HepG2 (cell line): Measurements from ENCODE around the gene PPP2R5D. TPM values are rescaled to one million over a fixed set of nuclear protein-coding genes. Genes with fewer than 3 reads are reported as not detected.
A peak's percentile ranks its signal among the peaks of the same experiment; 100 is the strongest.

Experiments used
- CERS6 ChIP-seq: sonication (generic); formaldehyde crosslinking; IDR thresholded peaks from 2 replicates; pipeline ENCODE4 v1.5.0; 2020; ENCODE audit warnings: missing genetic modification reagents
- ETV6 ChIP-seq: sonication (generic); formaldehyde crosslinking; conservative IDR thresholded peaks from 2 replicates; pipeline ENCODE4 v1.4.0; 2020; ENCODE audit warnings: missing genetic modification reagents
- FOXK2 ChIP-seq: fragments of 450-650 bp; IDR thresholded peaks from 2 replicates; pipeline ENCODE4 v1.6.1; 2016
- GATAD2A ChIP-seq: IDR thresholded peaks from 2 replicates; pipeline ENCODE4 v1.6.1; 2016
- MXD3 ChIP-seq: IDR thresholded peaks from 2 replicates; pipeline ENCODE4 v1.6.1; 2016; ENCODE audit warnings: mild to moderate bottlenecking, missing biosample characterization, missing genetic modification reagents
- MYNN ChIP-seq: sonication (generic); formaldehyde crosslinking; IDR thresholded peaks from 2 replicates; pipeline ENCODE4 v1.4.0; 2020; ENCODE audit warnings: mild to moderate bottlenecking, low read depth, missing genetic modification reagents
- SALL1 ChIP-seq: sonication (generic); formaldehyde crosslinking; IDR thresholded peaks from 2 replicates; pipeline ENCODE4 v1.8.0; 2022; ENCODE audit warnings: mild to moderate bottlenecking, missing genetic modification reagents
- ZBED4 ChIP-seq: sonication (generic); formaldehyde crosslinking; IDR thresholded peaks from 2 replicates; pipeline ENCODE4 v1.4.0; 2020; ENCODE audit warnings: missing genetic modification reagents, borderline replicate concordance
- ZBTB40 ChIP-seq, 2 experiments: fragments of 450-650 bp in 1 of 2; sonication (generic) in 1 of 2; formaldehyde crosslinking in 1 of 2; IDR thresholded peaks; 2 replicates each; pipeline versions ENCODE4 v1.6.1 to v1.8.0; 2016 to 2022; ENCODE audit warnings: antibody characterized with exemption in 1 of 2, mild to moderate bottlenecking in 1 of 2, missing genetic modification reagents in 1 of 2
- ZBTB7B ChIP-seq: sonication (generic); formaldehyde crosslinking; IDR thresholded peaks from 2 replicates; pipeline ENCODE4 v1.4.0; 2020; ENCODE audit warnings: missing genetic modification reagents
- ZFP37 ChIP-seq: sonication (generic); formaldehyde crosslinking; IDR thresholded peaks from 2 replicates; pipeline ENCODE4 v1.4.0; 2020; ENCODE audit warnings: missing genetic modification reagents, borderline replicate concordance
- ZNF292 ChIP-seq: sonication (generic); formaldehyde crosslinking; IDR thresholded peaks from 2 replicates; pipeline ENCODE4 v1.8.1; 2022; ENCODE audit warnings: mild to moderate bottlenecking, low read depth, missing genetic modification reagents, borderline replicate concordance
- ZNF564 ChIP-seq: sonication (generic); formaldehyde crosslinking; IDR thresholded peaks from 2 replicates; pipeline ENCODE4 v1.8.1; 2023; ENCODE audit warnings: mild to moderate bottlenecking, missing genetic modification reagents
- ZNF576 ChIP-seq: sonication (generic); formaldehyde crosslinking; IDR thresholded peaks from 2 replicates; pipeline ENCODE4 v1.4.0; 2020; ENCODE audit warnings: mild to moderate bottlenecking, missing genetic modification reagents
- polyA plus RNA-seq, 8 experiments: library from polyadenylated mRNA; depleted of rRNA in 3 of 8; stranded (reverse) in 7 of 8; unstranded in 1 of 8; fragments of >200 nt; fragmentation: Illumina TruSeq in 4 of 8; extraction: Trizol in 4 of 8; gene quantifications; 2 replicates each; pipeline versions ENCODE4 v1.2.1 to v1.2.3, GENCODE V29; 2011 to 2016; ENCODE audit warnings: low read depth in 4 of 8, missing spikeins in 1 of 8, mixed read lengths in 1 of 8; ENCODE audit not compliant: insufficient read depth in 1 of 8
- total RNA-seq, 5 experiments: library from RNA; depleted of rRNA; stranded (reverse); fragments of >200 nt; fragmentation: Illumina TruSeq; extraction: Trizol; gene quantifications; 2 replicates each; pipeline ENCODE4 v1.2.3, GENCODE V29; 2016; ENCODE audit warnings: low read depth in 1 of 5
- TF ChIP-seq, protein P1 (sequence below): IDR thresholded peaks from 2 replicates; pipeline ENCODE4 v1.6.1; 2016; ENCODE audit warnings: low read depth, borderline replicate concordance

PPP2R5D gene
- total and polyA plus RNA-seq, 2 of the 13 experiments (the other 11 are each of a cell fraction or from before 2014, with no cell fraction given): 53.7 to 60.4 TPM

DNA sequence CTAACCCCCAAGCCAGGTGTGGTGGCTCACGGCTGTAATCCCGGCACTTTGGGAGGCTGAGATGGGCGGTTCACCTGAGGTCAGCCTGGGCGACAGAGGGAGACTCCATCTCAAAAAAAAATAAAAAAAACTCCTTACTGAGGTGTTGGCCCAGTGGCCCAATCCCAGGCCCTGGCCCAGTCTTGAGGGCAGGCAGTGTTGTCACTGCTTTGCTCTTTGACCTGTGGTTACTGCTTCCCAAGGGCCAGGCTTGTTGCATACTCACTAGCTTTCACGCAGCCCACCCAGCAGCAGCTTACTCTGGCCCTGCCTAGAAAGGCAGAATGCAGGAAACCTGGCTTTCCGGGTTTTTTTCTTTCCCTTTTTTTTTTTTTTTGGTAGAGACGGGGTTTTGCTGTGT, 41.9 kb upstream of the PPP2R5D start (continued):
- TF ChIP-seq FOXK2: no peak
- TF ChIP-seq ZNF576 (CRISPR knock-in tag): no peak
- peak; percentile 34; the same call in 1 of the 2 replicates for TF ChIP-seq GATAD2A (CRISPR knock-in tag)
- peak; percentile 77; the same call in 1 of the 2 replicates for TF ChIP-seq ZNF292 (CRISPR knock-in tag)
- TF ChIP-seq MYNN (CRISPR knock-in tag): no peak
- peak; percentile 68 for TF ChIP-seq ZBTB7B
- 0 out of 2 replicates have a peak, but pooled peaks have one; percentile 26 for TF ChIP-seq MXD3
- TF ChIP-seq, protein P1, sequence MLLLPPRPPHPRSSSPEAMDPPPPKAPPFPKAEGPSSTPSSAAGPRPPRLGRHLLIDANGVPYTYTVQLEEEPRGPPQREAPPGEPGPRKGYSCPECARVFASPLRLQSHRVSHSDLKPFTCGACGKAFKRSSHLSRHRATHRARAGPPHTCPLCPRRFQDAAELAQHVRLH (CRISPR knock-in tag): peak; percentile 29; the same call in 1 of the 2 replicates
- 0 out of 2 replicates have a peak, but pooled peaks have one; percentile 6 for TF ChIP-seq ETV6 (CRISPR knock-in tag)
- no peak for TF ChIP-seq ZNF564
- peak; percentile 96; the same call in 1 of the 2 replicates for TF ChIP-seq ZBED4
- no peak for TF ChIP-seq CERS6 (CRISPR knock-in tag)
- peak; percentile 64 for TF ChIP-seq SALL1
- TF ChIP-seq ZBTB40 (IDR thresholded peaks at IDR 0.05): no peak
- no peak for TF ChIP-seq ZBTB40 (CRISPR knock-in tag; IDR thresholded peaks at IDR 0.05)
- no peak for TF ChIP-seq ZFP37
